Hepatocyte (in vitro differentiated cells): Measurements from ENCODE around the gene KY.

Source experiments
- CTCF ChIP-seq: fragments of 200-600 bp; sonication (generic); IDR thresholded peaks from 2 replicates; pipeline ENCODE4 v1.5.1; 2016; ENCODE audit warnings: antibody characterized with exemption, mild to moderate bottlenecking; ENCODE audit not compliant: poor library complexity
- EZH2 ChIP-seq: fragments of 200-600 bp; sonication (generic); IDR thresholded peaks from 2 replicates; pipeline ENCODE4 v1.6.1; 2016; ENCODE audit warnings: antibody characterized with exemption, mild to moderate bottlenecking, borderline replicate concordance

- no peak for TF ChIP-seq CTCF
- no peak for TF ChIP-seq EZH2
Observed at GRCh38 chr3:134603956-134604355, 46.9 kb downstream of the KY start.
